ENCODE data around the gene DCAKD. TPM values are rescaled to one million over a fixed set of nuclear protein-coding genes. Genes with fewer than 3 reads are reported as not detected.

Gene DCAKD
- total RNA-seq, 1 experiment from 2014 or later, result 31.9 TPM

DNA sequence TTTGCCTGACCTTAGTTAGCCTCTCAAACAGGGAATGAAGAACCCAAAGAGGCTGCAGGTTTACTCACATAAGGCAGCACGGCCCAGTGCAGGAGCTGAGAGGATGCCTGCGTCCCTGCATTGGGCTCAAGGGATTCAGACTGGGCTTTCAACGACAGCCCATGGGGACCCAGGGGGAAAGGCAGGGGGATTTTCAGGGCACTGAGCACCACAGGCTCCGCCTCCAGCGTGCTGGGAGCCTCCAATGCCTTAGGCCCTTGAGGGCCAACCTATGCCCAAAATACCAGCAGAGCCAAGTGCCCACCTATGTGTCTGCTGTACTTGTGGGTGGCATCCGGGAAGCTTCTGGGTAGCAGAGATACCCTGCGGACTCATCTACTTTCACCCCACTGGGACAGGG, 22.3 kb downstream of the DCAKD start:
- TF ChIP-seq SRF (IDR thresholded peaks at IDR 0.05; ENCODE audit: low read depth), result no peak
- no peak for TF ChIP-seq CTCF (IDR thresholded peaks at IDR 0.05 in 2 of 3, conservative IDR thresholded peaks at IDR 0.05 in 1 of 3; ENCODE audit: borderline replicate concordance in 1 of 3, insufficient read depth in 1 of 3, low read depth in 2 of 3, low read length in 2 of 3)
- no peak for TF ChIP-seq YY1 (IDR thresholded peaks at IDR 0.05; ENCODE audit: extremely low read depth, insufficient replicate concordance, low read depth, low read length)
- TF ChIP-seq FOSL1 (IDR thresholded peaks at IDR 0.05; ENCODE audit: low read depth), result no peak
- TF ChIP-seq CEBPB (IDR thresholded peaks at IDR 0.05; ENCODE audit: low read depth), result no peak
- no peak for TF ChIP-seq ELF1 (IDR thresholded peaks at IDR 0.05; ENCODE audit: borderline replicate concordance, low read depth)
- TF ChIP-seq, protein P1, sequence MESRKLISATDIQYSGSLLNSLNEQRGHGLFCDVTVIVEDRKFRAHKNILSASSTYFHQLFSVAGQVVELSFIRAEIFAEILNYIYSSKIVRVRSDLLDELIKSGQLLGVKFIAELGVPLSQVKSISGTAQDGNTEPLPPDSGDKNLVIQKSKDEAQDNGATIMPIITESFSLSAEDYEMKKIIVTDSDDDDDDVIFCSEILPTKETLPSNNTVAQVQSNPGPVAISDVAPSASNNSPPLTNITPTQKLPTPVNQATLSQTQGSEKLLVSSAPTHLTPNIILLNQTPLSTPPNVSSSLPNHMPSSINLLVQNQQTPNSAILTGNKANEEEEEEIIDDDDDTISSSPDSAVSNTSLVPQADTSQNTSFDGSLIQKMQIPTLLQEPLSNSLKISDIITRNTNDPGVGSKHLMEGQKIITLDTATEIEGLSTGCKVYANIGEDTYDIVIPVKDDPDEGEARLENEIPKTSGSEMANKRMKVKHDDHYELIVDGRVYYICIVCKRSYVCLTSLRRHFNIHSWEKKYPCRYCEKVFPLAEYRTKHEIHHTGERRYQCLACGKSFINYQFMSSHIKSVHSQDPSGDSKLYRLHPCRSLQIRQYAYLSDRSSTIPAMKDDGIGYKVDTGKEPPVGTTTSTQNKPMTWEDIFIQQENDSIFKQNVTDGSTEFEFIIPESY (IDR thresholded peaks at IDR 0.05; ENCODE audit: extremely low read depth, insufficient replicate concordance, low read length), result no peak
- no peak for TF ChIP-seq RAD21 (IDR thresholded peaks at IDR 0.05; ENCODE audit: low read depth)
- TF ChIP-seq EZH2 (IDR thresholded peaks at IDR 0.05), result no peak
- no peak for TF ChIP-seq POLR2A (IDR thresholded peaks at IDR 0.05; ENCODE audit: borderline replicate concordance, extremely low read depth, insufficient read depth, insufficient read length)
- TF ChIP-seq POLR2AphosphoS5 (IDR thresholded peaks at IDR 0.05; ENCODE audit: low read depth, low read length), result no peak
- TF ChIP-seq EGR1 (IDR thresholded peaks at IDR 0.05; ENCODE audit: low read depth), result no peak
- no peak for TF ChIP-seq TCF7L2 (IDR thresholded peaks at IDR 0.05; ENCODE audit: borderline replicate concordance, extremely low read depth, insufficient read depth, insufficient read length)
- no peak for TF ChIP-seq CBX3 (IDR thresholded peaks at IDR 0.05; ENCODE audit: low read depth)
- ChIA-PET RAD21 (ENCODE audit: low non-redundant PET in 1 of 2, low total read pairs in 2 of 2, uncharacterized antibody in 2 of 2, unreplicated experiment in 2 of 2) (no interaction called here), CTCF (no interaction called here), POLR2A (no interaction called here)
- Histone ChIP-seq H3K4me3 (replicated peaks in 1 of 2; ENCODE audit: low read depth in 1 of 2, low read length in 2 of 2) (no peak overlapping the region), H3K9me2 (ENCODE audit: insufficient read depth) (no peaks in the 10 kb centered on the region), H3K4me1 (ENCODE audit: control insufficient read depth in 1 of 2, insufficient read depth in 2 of 2, low read length in 2 of 2) (no peaks in the 10 kb centered on the region), H2AFZ (ENCODE audit: low read depth, low read length, poor library complexity, severe bottlenecking) (no peak overlapping the region), H3K9ac (ENCODE audit: low read length) (no peak overlapping the region), H3K9me3 (ENCODE audit: control insufficient read depth in 1 of 2, insufficient read depth in 1 of 2, low read depth in 1 of 2, low read length in 2 of 2) (no peaks in the 10 kb centered on the region), H3K27ac (ENCODE audit: low read depth, low read length) (no peak overlapping the region), H3K4me2 (ENCODE audit: low read length) (no peak overlapping the region), H3K36me3 (ENCODE audit: control insufficient read depth in 1 of 2, insufficient read depth in 2 of 2, low read length in 2 of 2) (peaks cover 9 to 12% of the 10 kb centered on the region in 2 experiments), H3K27me3 (ENCODE audit: insufficient read depth, low read length) (no peaks in the 10 kb centered on the region), H3K79me2 (ENCODE audit: insufficient read depth, low read length) (no peaks in the 10 kb centered on the region), H4K20me1 (ENCODE audit: insufficient read depth) (no peaks in the 10 kb centered on the region)
- intact Hi-C loops (cut with micrococcal nuclease), result no loop called here
- DNase-seq (ENCODE audit: low read depth, low spot score) (no peak), ATAC-seq (no peak)
- no TSS peak for BruUV-seq (replicated peaks)
